ENCODE results near the gene MRPL44.
A peak's percentile ranks its signal among the peaks of the same experiment; 100 is the strongest.

The MRPL44 gene

GRCh38 chr2:223969315-223969714 lies 12.1 kb downstream of the MRPL44 start:
- no peak overlapping the region for H2AK5ac ChIP-seq (ENCODE audit: low read length, severe bottlenecking)
- H3K4me2 ChIP-seq (ENCODE audit: low read length, poor library complexity, severe bottlenecking), result no peak overlapping the region
- WGBS, result no CpG with 5 or more reads among the region's 3 CpGs
- no peaks in the 10 kb centered on the region for H3K27me3 ChIP-seq (ENCODE audit: control insufficient read depth in 1 of 2, insufficient read depth in 1 of 2, low read length in 2 of 2)
- no peak for DNase-seq
- H3K18ac ChIP-seq (ENCODE audit: low read depth in 1 of 2, low read length in 2 of 2), result no peak overlapping the region
- no peak overlapping the region for H4K91ac ChIP-seq (ENCODE audit: low read length)
- peak overlapping the region; percentile 65 for H3K9ac ChIP-seq (ENCODE audit: low read length)
- no peaks in the 10 kb centered on the region for H3K79me1 ChIP-seq (replicated peaks; ENCODE audit: low read length, poor library complexity, severe bottlenecking)
- no peak overlapping the region for H4K8ac ChIP-seq (ENCODE audit: low read length)
- no peaks in the 10 kb centered on the region for H3K4me1 ChIP-seq (ENCODE audit: control insufficient read depth, insufficient read depth, low read depth, low read length)
- H2BK15ac ChIP-seq (ENCODE audit: low read depth, poor library complexity, severe bottlenecking), result no peak overlapping the region
- H3K4ac ChIP-seq (ENCODE audit: low read depth in 1 of 2, low read length in 2 of 2), result no peak overlapping the region
- H3K14ac ChIP-seq (ENCODE audit: low read length in 2 of 2), result no peak overlapping the region
- H2BK120ac ChIP-seq (ENCODE audit: low read depth, low read length), result no peak overlapping the region
- H2BK5ac ChIP-seq (ENCODE audit: low read depth, low read length, poor library complexity, severe bottlenecking), result no peak overlapping the region
- H3K9me3 ChIP-seq (ENCODE audit: control insufficient read depth, low read length), result no peaks in the 10 kb centered on the region
- peaks cover 23 to 44% of the 10 kb centered on the region in 2 experiments for H3K36me3 ChIP-seq (ENCODE audit: control insufficient read depth in 1 of 2, insufficient read depth in 2 of 2, low read depth in 1 of 2, low read length in 2 of 2)
- no peak overlapping the region for H3K4me3 ChIP-seq (ENCODE audit: insufficient read depth in 1 of 2, low read depth in 1 of 2, low read length in 2 of 2)
- H2BK12ac ChIP-seq (ENCODE audit: low read length in 2 of 2), result no peak overlapping the region
- H2AFZ ChIP-seq (ENCODE audit: low read depth, low read length), result no peak overlapping the region
- no peak overlapping the region for H3K27ac ChIP-seq (ENCODE audit: low read length, poor library complexity, severe bottlenecking)
- H3K23ac ChIP-seq (ENCODE audit: low read length in 2 of 2), result no peak overlapping the region

- Histone ChIP-seq H2BK5ac (ENCODE audit: low read depth, low read length, poor library complexity, severe bottlenecking) (no peak overlapping the region), H2BK120ac (ENCODE audit: low read depth, low read length) (no peak overlapping the region), H3K9ac (ENCODE audit: low read length) (peak overlapping the region; percentile 65), H3K9me3 (ENCODE audit: control insufficient read depth, low read length) (no peaks in the 10 kb centered on the region), H3K36me3 (ENCODE audit: control insufficient read depth in 1 of 2, insufficient read depth in 2 of 2, low read depth in 1 of 2, low read length in 2 of 2) (peaks cover 23 to 44% of the 10 kb centered on the region in 2 experiments), H3K27me3 (ENCODE audit: control insufficient read depth in 1 of 2, insufficient read depth in 1 of 2, low read length in 2 of 2) (no peaks in the 10 kb centered on the region), H4K8ac (ENCODE audit: low read length) (no peak overlapping the region), H2BK15ac (ENCODE audit: low read depth, poor library complexity, severe bottlenecking) (no peak overlapping the region), H3K4me3 (ENCODE audit: insufficient read depth in 1 of 2, low read depth in 1 of 2, low read length in 2 of 2) (no peak overlapping the region), H3K18ac (ENCODE audit: low read depth in 1 of 2, low read length in 2 of 2) (no peak overlapping the region), H3K4me2 (ENCODE audit: low read length, poor library complexity, severe bottlenecking) (no peak overlapping the region), H2BK12ac (ENCODE audit: low read length in 2 of 2) (no peak overlapping the region), H3K14ac (ENCODE audit: low read length in 2 of 2) (no peak overlapping the region), H2AFZ (ENCODE audit: low read depth, low read length) (no peak overlapping the region), H3K79me1 (replicated peaks; ENCODE audit: low read length, poor library complexity, severe bottlenecking) (no peaks in the 10 kb centered on the region), H3K27ac (ENCODE audit: low read length, poor library complexity, severe bottlenecking) (no peak overlapping the region), H3K4me1 (ENCODE audit: control insufficient read depth, insufficient read depth, low read depth, low read length) (no peaks in the 10 kb centered on the region), H3K23ac (ENCODE audit: low read length in 2 of 2) (no peak overlapping the region), H4K91ac (ENCODE audit: low read length) (no peak overlapping the region), H2AK5ac (ENCODE audit: low read length, severe bottlenecking) (no peak overlapping the region), H3K4ac (ENCODE audit: low read depth in 1 of 2, low read length in 2 of 2) (no peak overlapping the region)
- WGBS, result 87% methylated on average over 1 of the region's 1 CpG
- peak; percentile 54 for DNase-seq
These were observed 12.6 kb downstream of the MRPL44 start for GRCh38 chr2:223969856-223970255.

- H3K36me3 ChIP-seq (ENCODE audit: control insufficient read depth in 1 of 2, insufficient read depth in 2 of 2, low read depth in 1 of 2, low read length in 2 of 2), result peaks cover 23 to 44% of the 10 kb centered on the region in 2 experiments
- no peak overlapping the region for H2BK5ac ChIP-seq (ENCODE audit: low read depth, low read length, poor library complexity, severe bottlenecking)
- H3K23ac ChIP-seq (ENCODE audit: low read length in 2 of 2), result no peak overlapping the region
- H3K4me3 ChIP-seq (ENCODE audit: insufficient read depth in 1 of 2, low read depth in 1 of 2, low read length in 2 of 2), result no peak overlapping the region
- H2AFZ ChIP-seq (ENCODE audit: low read depth, low read length), result no peak overlapping the region
- H3K9me3 ChIP-seq (ENCODE audit: control insufficient read depth, low read length), result no peaks in the 10 kb centered on the region
- H2BK15ac ChIP-seq (ENCODE audit: low read depth, poor library complexity, severe bottlenecking), result no peak overlapping the region
- no peak overlapping the region for H2BK12ac ChIP-seq (ENCODE audit: low read length in 2 of 2)
- 91% methylated on average over 7 of the region's 8 CpGs for WGBS
- H3K27ac ChIP-seq (ENCODE audit: low read length, poor library complexity, severe bottlenecking), result no peak overlapping the region
- no peak overlapping the region for H3K4ac ChIP-seq (ENCODE audit: low read depth in 1 of 2, low read length in 2 of 2)
- H3K18ac ChIP-seq (ENCODE audit: low read depth in 1 of 2, low read length in 2 of 2), result no peak overlapping the region
- H3K79me1 ChIP-seq (replicated peaks; ENCODE audit: low read length, poor library complexity, severe bottlenecking), result no peaks in the 10 kb centered on the region
- peak overlapping the region; percentile 19 for H4K8ac ChIP-seq (ENCODE audit: low read length)
- no peak overlapping the region for H4K91ac ChIP-seq (ENCODE audit: low read length)
- no peak overlapping the region for H3K14ac ChIP-seq (ENCODE audit: low read length in 2 of 2)
- H3K9ac ChIP-seq (ENCODE audit: low read length), result peak overlapping the region; percentile 65
- H3K27me3 ChIP-seq (ENCODE audit: control insufficient read depth in 1 of 2, insufficient read depth in 1 of 2, low read length in 2 of 2), result no peaks in the 10 kb centered on the region
- no peak overlapping the region for H3K4me2 ChIP-seq (ENCODE audit: low read length, poor library complexity, severe bottlenecking)
- peak; percentile 73 for DNase-seq
- no peak overlapping the region for H2BK120ac ChIP-seq (ENCODE audit: low read depth, low read length)
- no peaks in the 10 kb centered on the region for H3K4me1 ChIP-seq (ENCODE audit: control insufficient read depth, insufficient read depth, low read depth, low read length)
- H2AK5ac ChIP-seq (ENCODE audit: low read length, severe bottlenecking), result no peak overlapping the region
These were observed 13.3 kb downstream of the MRPL44 start for GRCh38 chr2:223970343-223971128.

DNA sequence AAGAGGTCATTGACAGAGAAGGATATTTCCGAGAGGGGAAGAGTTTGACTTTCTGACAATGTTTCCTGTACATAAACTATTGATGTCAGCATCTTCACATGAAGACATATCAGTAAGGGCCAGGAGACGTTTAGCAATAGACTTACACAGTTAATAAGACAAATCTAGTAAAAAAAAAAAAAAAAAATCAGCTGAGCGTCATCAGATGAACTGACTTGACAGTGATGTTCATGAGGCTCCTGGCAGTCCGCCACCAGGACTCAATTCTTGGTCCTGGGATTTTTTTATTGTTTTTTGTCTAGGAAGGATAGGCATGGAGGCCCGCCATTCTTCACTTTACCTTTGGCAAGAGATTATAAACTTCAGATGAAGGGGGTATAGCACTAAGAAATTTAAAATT lies 14.5 kb downstream of the MRPL44 start:
- H3K18ac ChIP-seq (ENCODE audit: low read depth in 1 of 2, low read length in 2 of 2), result no peak overlapping the region
- 93% methylated on average over 3 of the region's 5 CpGs for WGBS
- no peak for DNase-seq
- H3K4me1 ChIP-seq (ENCODE audit: control insufficient read depth, insufficient read depth, low read depth, low read length), result no peaks in the 10 kb centered on the region
- no peak overlapping the region for H3K27ac ChIP-seq (ENCODE audit: low read length, poor library complexity, severe bottlenecking)
- H2BK120ac ChIP-seq (ENCODE audit: low read depth, low read length), result no peak overlapping the region
- no peak overlapping the region for H3K9ac ChIP-seq (ENCODE audit: low read length)
- H3K4me3 ChIP-seq (ENCODE audit: insufficient read depth in 1 of 2, low read depth in 1 of 2, low read length in 2 of 2), result no peak overlapping the region
- H3K14ac ChIP-seq (ENCODE audit: low read length in 2 of 2), result no peak overlapping the region
- H3K36me3 ChIP-seq (ENCODE audit: control insufficient read depth in 1 of 2, insufficient read depth in 2 of 2, low read depth in 1 of 2, low read length in 2 of 2), result peaks cover 18 to 41% of the 10 kb centered on the region in 2 experiments
- no peak overlapping the region for H3K23ac ChIP-seq (ENCODE audit: low read length in 2 of 2)
- no peak overlapping the region for H3K4ac ChIP-seq (ENCODE audit: low read depth in 1 of 2, low read length in 2 of 2)
- no peak overlapping the region for H2BK15ac ChIP-seq (ENCODE audit: low read depth, poor library complexity, severe bottlenecking)
- no peaks in the 10 kb centered on the region for H3K27me3 ChIP-seq (ENCODE audit: control insufficient read depth in 1 of 2, insufficient read depth in 1 of 2, low read length in 2 of 2)
- H2AFZ ChIP-seq (ENCODE audit: low read depth, low read length), result no peak overlapping the region
- no peaks in the 10 kb centered on the region for H3K79me1 ChIP-seq (replicated peaks; ENCODE audit: low read length, poor library complexity, severe bottlenecking)
- H2BK5ac ChIP-seq (ENCODE audit: low read depth, low read length, poor library complexity, severe bottlenecking), result no peak overlapping the region
- H4K8ac ChIP-seq (ENCODE audit: low read length), result no peak overlapping the region
- H2BK12ac ChIP-seq (ENCODE audit: low read length in 2 of 2), result no peak overlapping the region
- H2AK5ac ChIP-seq (ENCODE audit: low read length, severe bottlenecking), result no peak overlapping the region
- H3K9me3 ChIP-seq (ENCODE audit: control insufficient read depth, low read length), result no peaks in the 10 kb centered on the region
- no peak overlapping the region for H4K91ac ChIP-seq (ENCODE audit: low read length)
- H3K4me2 ChIP-seq (ENCODE audit: low read length, poor library complexity, severe bottlenecking), result no peak overlapping the region
